NCI-H2196 treated with DMSO at 0.1 percent for 48 hours (cell line): ENCODE results near the gene KIAA1549.

ENCODE experiments used
- DNase-seq: peaks from one replicate; lab custom pipeline; 2025; ENCODE audit not compliant: unreplicated experiment; lab: John Stamatoyannopoulos, UW

Gene KIAA1549

GRCh38 chr7:138861051-138861450 is 120.1 kb downstream of the KIAA1549 start:
- no peak for DNase-seq

DNA sequence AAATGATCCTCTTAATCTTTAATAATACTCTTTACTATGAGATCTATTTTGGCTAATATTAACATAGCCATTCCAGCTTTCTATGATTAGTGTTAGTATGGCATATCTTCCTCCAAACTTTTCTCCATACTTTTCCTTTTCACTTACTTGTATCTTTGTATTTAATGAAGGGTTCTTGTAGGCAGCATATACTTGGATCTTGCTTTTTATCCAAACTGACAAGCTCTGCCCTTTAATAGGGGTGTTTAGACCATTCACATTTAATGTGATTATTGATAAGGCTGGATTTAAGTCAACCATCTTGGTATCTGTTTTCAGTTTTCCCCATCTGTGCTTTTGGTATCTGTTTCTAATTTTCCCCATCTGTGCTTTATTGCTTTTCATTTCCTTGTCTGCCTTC is 123.5 kb downstream of the KIAA1549 start:
- DNase-seq = no peak

DNA sequence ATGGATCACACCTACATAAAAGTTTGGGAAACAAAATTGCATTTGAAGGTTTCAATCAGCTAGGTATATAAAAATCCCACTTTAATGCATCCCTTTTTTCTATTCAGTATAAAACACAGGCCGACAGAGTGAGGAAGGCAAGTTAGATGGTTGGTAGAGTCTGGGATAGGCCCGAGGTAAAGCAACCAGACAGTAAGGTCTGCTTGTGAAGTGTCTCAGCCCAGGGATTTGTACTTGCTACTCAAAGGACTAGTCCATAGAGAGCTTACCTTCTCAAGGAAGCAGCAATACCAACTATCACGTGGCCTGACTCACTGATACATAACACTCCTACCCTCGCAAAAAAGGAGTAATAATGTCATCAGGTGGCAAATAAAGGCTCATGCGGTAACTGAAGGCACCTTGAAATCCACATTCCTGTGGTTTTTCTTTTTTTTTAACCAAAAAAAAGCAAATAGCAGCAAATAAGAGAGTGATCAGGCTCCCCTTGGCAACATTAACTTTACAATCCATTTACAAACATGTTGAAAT is 127.0 kb downstream of the KIAA1549 start:
- no peak for DNase-seq

DNA sequence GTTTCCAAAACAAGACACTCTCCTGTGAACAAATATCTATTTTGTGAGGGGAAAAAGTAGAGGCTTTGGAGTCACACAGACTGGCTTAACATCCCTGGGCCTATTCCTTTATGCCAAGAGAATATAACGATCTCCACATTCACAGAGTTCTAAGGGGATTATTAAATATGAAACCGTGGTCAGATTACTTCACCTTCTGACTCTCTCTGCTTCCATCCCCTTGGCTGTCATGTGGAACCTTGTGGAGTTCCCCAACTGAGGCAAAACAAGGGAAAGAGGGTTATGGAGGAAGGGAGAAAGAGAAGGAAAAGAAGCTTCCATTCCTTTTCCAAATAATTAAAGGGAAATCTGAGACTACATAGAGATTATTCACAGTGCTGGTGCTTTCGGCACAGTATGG is 127.7 kb downstream of the KIAA1549 start:
- no peak for DNase-seq

DNA sequence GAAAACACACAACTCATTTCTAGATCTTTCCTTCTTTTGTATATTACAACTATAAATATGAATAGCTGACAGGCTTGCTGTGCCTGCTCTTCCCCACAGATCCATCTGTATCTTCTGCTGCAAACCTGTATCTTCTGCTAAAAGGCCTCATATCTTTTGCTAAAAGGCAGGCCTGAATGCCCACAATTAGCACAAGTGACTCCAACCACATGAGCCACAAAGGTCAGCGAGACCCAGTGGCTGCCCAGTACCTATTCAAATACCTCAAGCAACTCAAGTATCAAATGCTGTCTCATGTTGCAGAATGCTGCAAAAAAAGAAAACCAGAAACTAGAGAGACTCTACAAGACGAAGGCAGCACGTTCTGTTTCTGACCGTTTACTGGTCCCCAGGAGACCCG is 128.7 kb downstream of the KIAA1549 start:
- no peak for DNase-seq

DNA sequence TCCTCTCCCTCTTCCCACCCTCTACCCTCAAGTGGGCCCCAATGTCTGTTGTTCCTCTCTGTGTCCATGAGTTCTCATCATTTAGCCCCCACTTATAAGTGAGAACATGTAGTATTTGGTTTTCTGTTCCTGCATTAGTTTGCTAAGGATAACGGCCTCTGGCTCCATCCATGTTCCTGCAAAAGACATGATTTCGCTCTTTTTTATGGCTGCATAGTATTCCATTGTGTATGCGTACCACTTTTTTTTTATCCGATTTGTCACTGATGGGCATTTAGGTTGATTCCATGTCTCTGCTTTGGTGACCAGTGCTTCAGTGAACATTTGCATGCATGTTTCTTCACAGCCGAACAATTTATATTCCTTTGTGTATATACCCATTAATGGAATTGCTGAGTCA is 131.5 kb downstream of the KIAA1549 start:
- DNase-seq = no peak

DNA sequence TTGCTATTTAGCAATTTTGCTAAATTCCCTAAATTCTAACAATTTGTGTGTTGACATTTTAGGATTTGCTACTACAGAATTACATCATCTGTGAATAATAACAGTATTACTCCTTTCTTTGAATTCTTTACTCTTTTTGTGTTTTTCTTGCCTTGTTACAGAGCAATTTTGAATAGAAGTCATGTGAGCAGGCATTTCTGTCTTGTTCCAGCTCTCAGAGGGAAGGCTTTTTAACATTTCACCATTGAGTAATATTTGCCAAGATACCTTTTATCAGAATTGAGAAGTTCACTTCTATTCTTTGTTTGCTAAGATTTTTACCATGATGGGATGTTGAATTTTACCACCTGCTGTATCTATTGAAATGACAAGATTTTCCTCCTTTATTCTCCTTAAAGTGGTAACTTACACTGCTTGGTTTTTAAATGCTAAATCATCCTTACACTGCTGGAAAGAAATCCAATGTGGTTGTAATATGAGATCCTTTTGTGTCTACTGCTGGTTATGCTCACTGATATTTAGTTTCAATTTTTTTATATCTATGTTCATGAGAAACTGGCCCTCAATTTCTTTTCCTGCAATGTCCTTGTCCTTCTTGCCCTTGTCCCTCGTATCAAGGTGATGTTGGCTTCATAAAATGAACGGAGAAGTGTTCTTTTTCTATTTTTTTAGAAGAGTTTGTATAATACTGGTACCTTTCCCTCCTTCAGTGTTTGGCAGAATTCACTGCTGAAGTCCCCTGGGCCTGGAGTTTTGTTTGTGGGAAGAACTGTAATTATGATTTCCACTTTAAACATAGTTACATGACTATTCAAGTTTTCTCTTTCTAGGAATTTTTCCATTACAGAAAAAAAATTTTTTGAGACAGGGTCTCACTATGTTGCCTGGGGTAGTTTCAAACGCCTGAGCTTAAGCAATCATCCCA is 132.9 kb downstream of the KIAA1549 start:
- DNase-seq = no peak

DNA sequence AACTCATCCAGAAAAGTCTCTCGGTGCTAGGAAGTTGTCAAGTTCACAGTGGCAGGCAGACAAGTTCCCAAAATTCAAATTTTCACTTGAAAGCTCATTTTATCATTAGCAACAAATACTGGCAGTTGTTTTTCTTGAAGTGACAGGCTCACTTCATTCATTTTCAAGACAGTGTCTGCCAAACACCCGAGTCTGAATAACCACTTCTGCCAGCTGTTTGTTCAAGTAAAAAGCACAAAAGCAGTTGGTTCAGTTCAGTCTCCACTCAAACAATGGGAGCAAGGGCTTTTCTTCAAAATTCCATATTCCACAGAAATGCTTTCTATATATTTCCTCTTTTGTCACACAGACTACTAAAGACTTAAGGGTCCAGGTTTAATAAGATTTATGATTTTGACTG is 135.5 kb downstream of the KIAA1549 start:
- no peak for DNase-seq

- DNase-seq = no peak
These were observed 137.3 kb downstream of the KIAA1549 start for GRCh38 chr7:138843632-138844580.

DNA sequence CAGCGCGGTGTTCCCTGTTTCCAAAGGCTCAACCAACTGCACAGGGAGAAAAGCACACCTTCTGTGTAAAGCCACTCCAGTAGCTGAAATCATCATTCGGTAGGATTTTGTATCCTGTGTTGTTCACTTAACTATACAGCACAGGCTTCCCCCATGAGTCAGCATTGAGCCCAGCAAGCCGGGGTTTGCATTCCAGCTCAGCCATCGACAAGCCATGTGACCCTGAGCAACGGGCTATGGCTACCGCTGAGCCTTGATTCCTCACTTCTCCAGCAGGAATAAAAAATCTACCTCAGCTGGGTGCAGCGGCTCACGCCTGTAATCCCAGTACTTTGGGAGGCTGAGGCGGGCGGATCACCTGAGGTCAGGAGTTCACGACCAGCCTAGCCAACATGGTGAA is 139.1 kb downstream of the KIAA1549 start:
- no peak for DNase-seq

GRCh38 chr7:138838166-138838565 is 143.0 kb downstream of the KIAA1549 start:
- DNase-seq = peak; percentile 32

GRCh38 chr7:138837627-138838026 is 143.6 kb downstream of the KIAA1549 start:
- DNase-seq = no peak

GRCh38 chr7:138835087-138835486 is 146.1 kb downstream of the KIAA1549 start:
- no peak for DNase-seq

- DNase-seq = no peak
These were observed 146.6 kb downstream of the KIAA1549 start for GRCh38 chr7:138834583-138834982.

DNA sequence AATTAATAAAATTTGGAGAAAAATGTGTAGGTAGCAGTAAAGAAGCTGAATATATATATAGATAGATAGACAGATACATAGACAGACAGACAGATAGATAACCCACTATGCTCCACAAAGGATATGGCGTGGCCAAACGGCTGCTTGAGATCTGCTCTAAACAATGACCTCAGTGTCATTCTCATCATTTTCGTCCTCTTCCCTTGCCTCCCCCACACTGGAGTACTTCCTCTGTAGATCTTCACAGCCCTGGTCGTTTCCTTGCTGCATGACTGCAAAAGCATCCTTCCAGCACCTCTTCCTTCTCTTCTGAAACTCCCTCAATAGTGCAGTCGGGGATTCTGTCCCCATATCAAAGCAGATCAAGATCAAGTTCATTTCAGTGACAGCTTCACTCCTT is 147.6 kb downstream of the KIAA1549 start:
- DNase-seq = no peak

- no peak for DNase-seq
These were observed 148.2 kb downstream of the KIAA1549 start for GRCh38 chr7:138832966-138833365.

- DNase-seq = no peak
These were observed 151.9 kb downstream of the KIAA1549 start for GRCh38 chr7:138829335-138829734.

DNA sequence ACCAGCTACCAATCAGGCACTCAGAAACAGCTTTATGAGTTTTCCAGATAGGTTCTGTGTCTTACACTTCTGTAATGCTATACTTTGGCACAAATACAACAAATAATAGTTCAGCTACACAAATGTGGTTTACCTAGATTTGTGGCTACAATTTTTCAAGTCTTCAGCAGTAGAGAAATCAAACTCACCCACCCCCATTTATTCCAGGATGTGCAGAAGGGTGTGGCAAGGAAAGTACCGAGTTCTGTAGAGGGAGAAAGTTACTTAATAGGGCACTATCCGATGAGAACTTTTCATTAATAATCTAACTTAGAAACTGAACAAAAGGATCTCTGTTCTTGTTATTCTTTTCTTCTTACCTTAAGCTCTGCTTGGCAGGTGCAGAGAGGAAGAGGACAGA is 152.9 kb downstream of the KIAA1549 start:
- DNase-seq = no peak

DNA sequence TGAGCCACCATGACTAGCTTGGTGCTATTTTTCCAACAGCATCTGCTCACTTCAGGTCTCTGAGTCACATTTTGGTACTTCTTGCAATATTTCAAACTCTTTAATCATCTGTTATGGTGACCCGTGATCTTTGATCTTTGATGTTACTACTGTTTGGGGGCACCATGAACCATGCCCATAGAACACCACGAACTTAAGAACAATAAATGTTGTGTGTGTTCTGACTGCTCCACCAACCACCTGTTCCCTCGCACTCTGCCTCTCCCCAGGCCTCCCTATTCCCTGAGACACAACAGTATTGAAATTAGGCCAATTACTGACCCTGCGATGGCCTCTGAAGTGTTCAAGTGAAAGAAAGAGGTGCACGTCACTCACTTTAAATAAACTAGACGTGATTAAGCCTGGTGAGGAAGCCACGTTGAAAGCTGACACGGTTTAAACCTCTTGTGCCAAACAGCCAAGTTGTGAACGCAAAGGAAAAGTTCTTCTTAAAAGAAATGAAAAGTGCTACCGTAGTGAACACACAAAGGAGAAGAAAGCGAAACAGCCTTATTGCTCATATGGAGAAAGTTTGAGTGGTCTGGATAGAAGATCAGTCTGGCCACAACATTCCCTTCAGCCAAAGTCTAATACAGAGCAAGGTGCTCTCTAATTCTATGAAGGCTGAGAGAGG is 156.0 kb downstream of the KIAA1549 start:
- no peak for DNase-seq

DNA sequence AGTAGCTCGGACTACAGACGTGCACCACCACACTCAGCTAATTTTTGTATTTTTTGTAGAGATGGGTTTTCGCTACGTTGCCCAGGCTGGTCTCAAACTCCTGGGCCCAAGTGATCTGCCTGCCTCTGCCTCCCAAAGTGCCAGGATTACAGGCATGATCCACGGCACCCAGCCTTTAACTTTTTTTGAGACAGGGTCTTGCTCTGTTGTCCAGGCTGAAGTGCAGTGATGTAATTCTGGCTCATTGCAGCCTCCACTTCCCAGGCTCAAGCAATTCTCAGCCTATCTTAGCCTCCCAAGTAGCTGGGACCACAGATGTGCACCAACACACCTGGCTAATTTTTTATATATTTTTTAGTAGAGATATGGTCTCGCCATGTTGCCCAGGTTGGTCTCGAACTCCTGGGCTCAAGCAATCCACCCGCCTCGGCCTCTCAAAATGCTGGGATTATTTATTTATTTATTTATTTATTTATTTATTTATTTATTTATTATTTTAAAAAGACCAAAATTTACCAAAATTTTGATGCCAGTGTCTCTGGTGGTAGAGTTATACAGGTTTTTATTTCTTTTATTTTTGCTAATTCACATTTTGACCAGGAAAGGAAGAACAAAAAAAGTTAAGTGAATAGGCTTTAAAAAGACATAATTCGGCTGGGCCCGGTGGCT is 158.2 kb downstream of the KIAA1549 start:
- no peak for DNase-seq
